H1 (cell line): ENCODE data around the gene DTX3. TPM values are rescaled to one million over a fixed set of nuclear protein-coding genes. Genes with fewer than 3 reads are reported as not detected.

Source experiments
- CTCF ChIA-PET: fragments of 300-600 bp; sonication (Branson Sonifier 250); formaldehyde crosslinking; loops from one replicate; lab custom pipeline; 2021; ENCODE audit not compliant: partially characterized antibody; lab: Charles Lee
- POLR2A ChIA-PET: fragments of 300-600 bp; sonication (Branson Sonifier 250); formaldehyde crosslinking; loops from one replicate; lab custom pipeline; 2021; ENCODE audit warnings: inconsistent platforms; ENCODE audit not compliant: partially characterized antibody; lab: Charles Lee
- DNase-seq, 2 experiments: peaks; one replicate each; pipeline versions ENCODE4 v3.0.0 to v3.0.0-alpha.2; 2010 to 2022; ENCODE audit warnings: low spot score in 2 of 2, low read depth in 1 of 2, mixed read lengths in 1 of 2
- FAIRE-seq: peaks from 2 replicates; lab custom pipeline; 2011; peaks lifted over from hg19 to GRCh38; lab: Jason Lieb, UNC
- H2AFZ ChIP-seq: 2 replicates; pipeline ENCODE4 v1.8.1; 2012; ENCODE audit warnings: low read length, inconsistent platforms
- H2AK5ac ChIP-seq: 2 replicates; pipeline ENCODE4 v1.6.1; 2013; ENCODE audit warnings: low read depth, low read length
- H2BK120ac ChIP-seq: replicated peaks from 2 replicates; pipeline ENCODE3; 2013; ENCODE audit warnings: low read depth, low read length, inconsistent platforms
- H2BK12ac ChIP-seq: 2 replicates; pipeline ENCODE4 v1.6.1; 2013; ENCODE audit warnings: low read depth, low read length
- H2BK15ac ChIP-seq: 2 replicates; pipeline ENCODE4 v1.6.1; 2013; ENCODE audit warnings: low read length
- H2BK20ac ChIP-seq: 2 replicates; pipeline ENCODE4 v1.6.1; 2013; ENCODE audit warnings: low read length
- H2BK5ac ChIP-seq: 2 replicates; pipeline ENCODE4 v1.6.1; 2013; ENCODE audit warnings: low read depth, low read length
- H3K14ac ChIP-seq: 2 replicates; pipeline ENCODE4 v1.6.1; 2013; ENCODE audit warnings: inconsistent platforms; ENCODE audit not compliant: insufficient read length
- H3K18ac ChIP-seq: 2 replicates; pipeline ENCODE4 v1.6.1; 2013; ENCODE audit warnings: low read length; ENCODE audit errors: extremely low read depth
- H3K23ac ChIP-seq: 2 replicates; pipeline ENCODE4 v1.6.1; 2013; ENCODE audit warnings: inconsistent platforms; ENCODE audit not compliant: insufficient read length
- H3K23me2 ChIP-seq: 2 replicates; pipeline ENCODE4 v1.6.1; 2013; ENCODE audit warnings: low read depth, low read length
- H3K27ac ChIP-seq: 2 replicates; pipeline ENCODE4 v1.6.1; 2011; ENCODE audit warnings: low read depth, low read length, inconsistent platforms
- H3K27me3 ChIP-seq, 4 experiments: replicated peaks in 1 of 4; 1 replicate in 1 of 4; 2 replicates in 3 of 4; pipeline versions ENCODE4 v1.6.1 to v1.8.1; 2011 to 2013; ENCODE audit warnings: low read length in 3 of 4, mild to moderate bottlenecking in 3 of 4, inconsistent platforms in 2 of 4, mixed read lengths in 2 of 4, moderate library complexity in 1 of 4; ENCODE audit not compliant: control insufficient read depth in 3 of 4, insufficient read depth in 3 of 4; ENCODE audit errors: extremely low read depth in 1 of 4
- H3K36me3 ChIP-seq, 4 experiments: 2 replicates each; pipeline versions ENCODE4 v1.6.1 to v1.8.1; 2011 to 2013; ENCODE audit warnings: mild to moderate bottlenecking in 4 of 4, low read length in 3 of 4, moderate library complexity in 2 of 4, control low read depth in 1 of 4, inconsistent platforms in 1 of 4; ENCODE audit not compliant: insufficient read depth in 4 of 4, control insufficient read depth in 2 of 4
- H3K4ac ChIP-seq: replicated peaks from 2 replicates; pipeline ENCODE3; 2013; ENCODE audit warnings: low read length, low read depth, mixed read lengths, inconsistent platforms; ENCODE audit not compliant: insufficient read length
- H3K4me1 ChIP-seq, 4 experiments: replicated peaks in 1 of 4; 1 replicate in 1 of 4; 2 replicates in 3 of 4; pipeline versions ENCODE4 v1.6.1 to v1.8.1; 2011 to 2013; ENCODE audit warnings: low read length in 3 of 4, inconsistent platforms in 2 of 4, mixed read lengths in 1 of 4; ENCODE audit not compliant: insufficient read depth in 4 of 4, control insufficient read depth in 3 of 4
- H3K4me2 ChIP-seq, 2 experiments: 2 replicates each; pipeline versions ENCODE4 v1.6.1 to v1.8.1; 2011 to 2013; ENCODE audit warnings: low read depth in 2 of 2, low read length in 2 of 2, control low read depth in 1 of 2, inconsistent platforms in 1 of 2, mild to moderate bottlenecking in 1 of 2; ENCODE audit not compliant: insufficient read depth in 1 of 2
- H3K4me3 ChIP-seq, 4 experiments: fragments of 200-600, 300-600 bp in 1 of 4; sonication (generic), shearing (Covaris generic), sonication (Bioruptor Twin) in 1 of 4; 2 replicates each; pipeline versions ENCODE4 v1.5.1 to v1.8.1; 2011 to 2016; ENCODE audit warnings: low read length in 4 of 4, low read depth in 3 of 4, control low read depth in 2 of 4, inconsistent platforms in 2 of 4, mild to moderate bottlenecking in 2 of 4, mixed read lengths in 1 of 4, moderate library complexity in 1 of 4; ENCODE audit not compliant: insufficient read depth in 2 of 4; ENCODE audit errors: extremely low read depth in 1 of 4
- H3K56ac ChIP-seq: replicated peaks from 2 replicates; pipeline ENCODE3; 2013; ENCODE audit warnings: low read depth, mild to moderate bottlenecking, mixed read lengths, low read length, inconsistent platforms; ENCODE audit not compliant: insufficient read length
- H3K79me1 ChIP-seq: 2 replicates; pipeline ENCODE4 v1.6.1; 2013; ENCODE audit warnings: low read depth, low read length, control low read depth
- H3K79me2 ChIP-seq, 2 experiments: 2 replicates each; pipeline versions ENCODE4 v1.6.1 to v1.8.1; 2012 to 2013; ENCODE audit warnings: low read length in 2 of 2, mild to moderate bottlenecking in 2 of 2, inconsistent platforms in 1 of 2; ENCODE audit not compliant: insufficient read depth in 2 of 2, control insufficient read depth in 1 of 2
- H3K9ac ChIP-seq, 4 experiments: replicated peaks in 1 of 4; 1 replicate in 1 of 4; 2 replicates in 3 of 4; pipeline versions ENCODE4 v1.6.1 to v1.8.1; 2011 to 2013; ENCODE audit warnings: low read depth in 3 of 4, low read length in 3 of 4, control low read depth in 2 of 4, mild to moderate bottlenecking in 2 of 4, moderate library complexity in 2 of 4, inconsistent platforms in 1 of 4; ENCODE audit errors: extremely low read depth in 1 of 4
- H3K9me3 ChIP-seq, 2 experiments: 2 replicates each; pipeline versions ENCODE4 v1.6.1 to v1.8.1; 2012 to 2013; ENCODE audit warnings: mild to moderate bottlenecking in 2 of 2, moderate library complexity in 2 of 2, control low read depth in 1 of 2, inconsistent platforms in 1 of 2, low read depth in 1 of 2, low read length in 1 of 2, mixed read lengths in 1 of 2; ENCODE audit not compliant: insufficient read depth in 2 of 2
- H4K20me1 ChIP-seq, 2 experiments: replicated peaks in 1 of 2; 2 replicates each; pipeline versions ENCODE3 to v1.8.1; 2011 to 2013; ENCODE audit warnings: inconsistent platforms in 2 of 2, low read length in 2 of 2, mild to moderate bottlenecking in 1 of 2; ENCODE audit not compliant: insufficient read depth in 2 of 2, control insufficient read depth in 1 of 2
- H4K5ac ChIP-seq: 2 replicates; pipeline ENCODE4 v1.6.1; 2013; ENCODE audit warnings: low read length, low read depth, mixed read lengths, inconsistent platforms; ENCODE audit not compliant: insufficient read length
- H4K8ac ChIP-seq: 2 replicates; pipeline ENCODE4 v1.8.0; 2013; ENCODE audit warnings: mild to moderate bottlenecking, moderate library complexity, low read length, inconsistent platforms; ENCODE audit not compliant: insufficient read depth; ENCODE audit errors: extremely low read depth
- H4K91ac ChIP-seq: replicated peaks from 2 replicates; pipeline ENCODE3; 2013; ENCODE audit warnings: low read length, mixed read lengths, inconsistent platforms; ENCODE audit not compliant: insufficient read length
- CBX5 ChIP-seq: fragments of 300-800, 300-1000 bp; sonication (generic); IDR thresholded peaks from 2 replicates; pipeline ENCODE4 v1.7.1; 2016; ENCODE audit warnings: antibody characterized with exemption, low read length, low read depth
- CBX8 ChIP-seq: fragments of 300-800, 300-1000 bp; sonication (generic); IDR thresholded peaks from 2 replicates; pipeline ENCODE4 v1.7.1; 2016; ENCODE audit warnings: low read depth, low read length, borderline replicate concordance
- CEBPB ChIP-seq: IDR thresholded peaks from 2 replicates; pipeline ENCODE4 v1.6.1; 2012; ENCODE audit warnings: low read depth, low read length
- CHD1 ChIP-seq: IDR thresholded peaks from 2 replicates; pipeline ENCODE4 v1.6.1; 2012; ENCODE audit warnings: low read depth, low read length, improper control_type of control experiment
- JUND ChIP-seq: IDR thresholded peaks from 2 replicates; pipeline ENCODE4 v1.6.1; 2011; ENCODE audit warnings: mild to moderate bottlenecking, improper control_type of control experiment, low read length
- KDM4A ChIP-seq: IDR thresholded peaks from one replicate; pipeline ENCODE4 v1.7.1; 2012; ENCODE audit warnings: low read depth, mild to moderate bottlenecking, moderate library complexity, low read length, inconsistent platforms; ENCODE audit not compliant: severe bottlenecking
- SP4 ChIP-seq: IDR thresholded peaks from 2 replicates; pipeline ENCODE4 v1.6.1; 2012; ENCODE audit warnings: low read length, inconsistent platforms
- TAF1 ChIP-seq: IDR thresholded peaks from 2 replicates; pipeline ENCODE4 v1.6.1; 2011; ENCODE audit warnings: mild to moderate bottlenecking, low read depth, low read length
- TBP ChIP-seq: IDR thresholded peaks from 2 replicates; pipeline ENCODE4 v1.6.1; 2011; ENCODE audit warnings: low read depth, low read length, improper control_type of control experiment
- TEAD4 ChIP-seq: IDR thresholded peaks from 2 replicates; pipeline ENCODE4 v1.6.1; 2012; ENCODE audit warnings: low read depth, low read length, inconsistent platforms, mixed read lengths
- ZNF274 ChIP-seq: IDR thresholded peaks from 2 replicates; pipeline ENCODE4 v1.7.0; 2012; ENCODE audit warnings: low read length, borderline replicate concordance; ENCODE audit errors: extremely low read depth
- WGBS, 2 experiments: shearing (Covaris generic) in 1 of 2; methylation state at CpG; one replicate each; pipeline versions ENCODE4 v1.1.6 to v1.1.7; 2013 to 2015; ENCODE audit warnings: low lambda C conversion rate in 2 of 2, mixed read lengths in 2 of 2, inconsistent platforms in 1 of 2, low coverage in 1 of 2, missing lambda C conversion rate in 1 of 2; ENCODE audit not compliant: insufficient replicate concordance in 2 of 2, insufficient coverage in 1 of 2, insufficient read length in 1 of 2; ENCODE audit errors: extremely low coverage in 1 of 2, missing lambda C conversion rate in 1 of 2; 5-methylcytosine and 5-hydroxymethylcytosine counted together
- polyA plus RNA-seq, 7 experiments: library from polyadenylated mRNA; depleted of rRNA in 3 of 7; stranded (reverse) in 5 of 7; unstranded in 2 of 7; fragments of >200 nt in 5 of 7; fragments of 200-250 nt in 2 of 7; gene quantifications; 1 replicate in 5 of 7; 2 replicates in 1 of 7; 4 replicates in 1 of 7; pipeline versions ENCODE4 v1.2.1 to v1.2.3, GENCODE V29; 2011 to 2013; ENCODE audit warnings: missing spikeins in 2 of 7, mixed read lengths in 2 of 7
- total RNA-seq: library from RNA; stranded (reverse); fragmentation: NEBNext Ultra II Directional; extraction: Animal tissue kit (Norgen Biotek cat#: 25700); gene quantifications from 2 replicates; pipeline ENCODE4 v1.2.1, GENCODE V29; 2021
- TF ChIP-seq, protein P1 (sequence below): IDR thresholded peaks from 2 replicates; pipeline ENCODE4 v1.6.1; 2012; ENCODE audit warnings: inconsistent platforms

DTX3 gene
- total and polyA plus RNA-seq, 2 of the 8 experiments (the other 6 are each of a cell fraction or from before 2014, with no cell fraction given) = 41.8 to 92.5 TPM

DNA sequence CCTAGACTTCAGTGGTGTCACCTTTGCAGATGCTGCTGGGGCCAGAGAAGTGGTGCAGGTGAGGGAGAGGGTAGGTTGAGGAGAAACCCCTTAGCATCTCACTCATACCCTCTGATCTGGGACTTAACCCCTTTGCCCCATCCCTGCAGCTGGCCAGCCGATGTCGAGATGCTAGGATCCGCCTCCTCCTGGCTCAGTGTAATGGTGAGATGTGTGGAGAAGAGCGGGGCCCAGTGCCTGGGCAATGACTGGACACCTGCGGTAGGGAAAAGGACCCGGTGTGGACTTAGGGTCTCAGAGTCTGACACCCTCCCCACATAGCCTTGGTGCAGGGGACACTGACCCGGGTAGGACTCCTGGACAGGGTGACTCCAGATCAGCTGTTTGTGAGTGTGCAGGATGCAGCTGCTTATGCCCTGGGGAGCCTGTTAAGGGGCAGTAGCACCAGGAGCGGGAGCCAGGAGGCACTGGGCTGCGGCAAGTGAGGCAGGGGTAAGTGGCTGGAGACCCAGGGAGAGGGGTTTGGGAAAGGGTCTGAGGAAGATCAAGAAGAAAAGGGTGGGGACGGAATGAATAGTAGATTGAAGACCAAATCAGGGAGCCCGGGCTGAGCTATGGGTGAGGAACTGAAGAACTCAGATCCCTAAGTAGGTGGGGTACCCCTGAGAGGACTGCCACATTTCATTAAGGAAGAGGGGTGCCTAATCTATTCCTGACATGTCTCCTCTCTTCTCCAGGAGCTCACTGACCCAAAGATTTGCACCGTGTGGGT lies 20.8 kb downstream of the DTX3 start:
- no peaks in the 10 kb centered on the region for H3K9me3 ChIP-seq
- H2AFZ ChIP-seq = no peak overlapping the region
- no peak overlapping the region for H2BK15ac ChIP-seq
- H3K4me3 ChIP-seq = no peak overlapping the region
- FAIRE-seq (no peak), DNase-seq (no peak)
- H3K23me2 ChIP-seq = peaks cover 4% of the 10 kb centered on the region; the same call in 1 of the 2 replicates
- H2BK20ac ChIP-seq = no peak overlapping the region
- H3K4ac ChIP-seq = no peak overlapping the region
- no peak overlapping the region for H3K4me2 ChIP-seq
- H4K91ac ChIP-seq = no peak overlapping the region
- no peak overlapping the region for H3K14ac ChIP-seq
- H4K20me1 ChIP-seq = peaks cover 0 to 26% of the 10 kb centered on the region in 2 experiments
- CTCF ChIA-PET = interaction anchor here (0.6 to 10.7 kb wide), 11 partner anchors 9 to 164 kb away, joined by 3 to 201 read pairs (median 5); partner anchors contain the start of genes ARHGEF25, DTX3 and PIP4K2C
- H3K27me3 ChIP-seq = peaks cover 93 to 100% (median 99%) of the 10 kb centered on the region in 4 experiments
- H3K18ac ChIP-seq = no peak overlapping the region
- 0 out of 2 replicates have a peak, but pooled peaks cover 2% of the 10 kb centered on the region for H3K79me1 ChIP-seq
- H3K9ac ChIP-seq = no peak overlapping the region
- WGBS, 2 experiments = 80% methylated on average over 12 of the region's 12 CpGs; no CpG with 5 or more reads in 1 of the 2 experiments
- no peak overlapping the region for H3K27ac ChIP-seq
- no peak overlapping the region for H4K8ac ChIP-seq
- H4K5ac ChIP-seq = no peak overlapping the region
- no peak overlapping the region for H3K56ac ChIP-seq
- H3K36me3 ChIP-seq = no peaks in the 10 kb centered on the region; a peak in 1 of 8 replicates
- no peak overlapping the region for H2BK12ac ChIP-seq
- H3K79me2 ChIP-seq = no peaks in the 10 kb centered on the region
- no peak overlapping the region for H2BK120ac ChIP-seq
- H2BK5ac ChIP-seq = no peak overlapping the region
- H2AK5ac ChIP-seq = no peak overlapping the region
- H3K4me1 ChIP-seq = peaks cover 0 to 26% (median 21%) of the 10 kb centered on the region in 4 experiments; a peak in 6 of 7 replicates
- POLR2A ChIA-PET = interaction anchor here (0.7 to 2.1 kb wide), 8 partner anchors 16 to 102 kb away, joined by 3 to 6 read pairs (median 3); partner anchors contain the start of genes DTX3 and PIP4K2C
- H3K23ac ChIP-seq = no peak overlapping the region
- TF ChIP-seq CEBPB (no peak), TBP (no peak), KDM4A (no peak), TAF1 (no peak), TEAD4 (no peak), ZNF274 (no peak), CBX8 (no peak), JUND (no peak), CHD1 (no peak), CBX5 (no peak), SP4 (no peak)
- TF ChIP-seq, protein P1, sequence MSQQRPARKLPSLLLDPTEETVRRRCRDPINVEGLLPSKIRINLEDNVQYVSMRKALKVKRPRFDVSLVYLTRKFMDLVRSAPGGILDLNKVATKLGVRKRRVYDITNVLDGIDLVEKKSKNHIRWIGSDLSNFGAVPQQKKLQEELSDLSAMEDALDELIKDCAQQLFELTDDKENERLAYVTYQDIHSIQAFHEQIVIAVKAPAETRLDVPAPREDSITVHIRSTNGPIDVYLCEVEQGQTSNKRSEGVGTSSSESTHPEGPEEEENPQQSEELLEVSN = no peak
